Upper lobe of left lung (tissue), 6 donors: ENCODE results near the gene CLSTN2. TPM values are rescaled to one million over a fixed set of nuclear protein-coding genes. Genes with fewer than 3 reads are reported as not detected.
A peak's percentile ranks its signal among the peaks of the same experiment; 100 is the strongest.

Source experiments
- ATAC-seq, 2 donors: fragments of 200-7000 bp; cut with Tn5 transposase; one replicate each; pipeline ENCODE4 v1.9.1; 2022; ENCODE audit warnings: mild to moderate bottlenecking in 2 of 2, moderate library complexity in 2 of 2; ENCODE audit not compliant: low FRiP score in 2 of 2
- DNase-seq, 2 donors: peaks; one replicate each; pipeline ENCODE4 v3.0.0-alpha.2; 2019 to 2020
- H3K27ac ChIP-seq, 4 donors: fragments of 200-600 bp; sonication (generic); one replicate each; pipeline ENCODE4 v1.5.1; 2016 to 2019
- H3K27me3 ChIP-seq, 4 donors: fragments of 200-600 bp; sonication (generic); one replicate each; pipeline ENCODE4 v1.5.1; 2017 to 2019
- H3K36me3 ChIP-seq, 4 donors: fragments of 200-600 bp; sonication (generic); one replicate each; pipeline ENCODE4 v1.5.1; 2016 to 2019
- H3K4me1 ChIP-seq, 4 donors: fragments of 200-600 bp; sonication (generic); one replicate each; pipeline ENCODE4 v1.5.1; 2018 to 2019
- H3K4me3 ChIP-seq, 4 donors: fragments of 200-600 bp; sonication (generic); one replicate each; pipeline ENCODE4 v1.5.1; 2017 to 2019; ENCODE audit warnings: mild to moderate bottlenecking in 2 of 4, moderate library complexity in 1 of 4
- H3K9me3 ChIP-seq, 4 donors: fragments of 200-600 bp; sonication (generic); one replicate each; pipeline ENCODE4 v1.5.1; 2018 to 2019
- EP300 ChIP-seq, 4 donors: sonication (generic); formaldehyde crosslinking; IDR thresholded peaks; one replicate each; pipeline ENCODE4 v1.5.1; 2017; ENCODE audit warnings: antibody characterized with exemption in 4 of 4, control low read depth in 2 of 4
- POLR2A ChIP-seq, 4 donors: fragments of 450-650 bp; IDR thresholded peaks; one replicate each; pipeline ENCODE4 v1.5.1; 2016 to 2017; ENCODE audit warnings: antibody characterized with exemption in 4 of 4, mild to moderate bottlenecking in 2 of 4
- POLR2AphosphoS5 ChIP-seq, 2 donors: sonication (generic); formaldehyde crosslinking; IDR thresholded peaks; one replicate each; pipeline ENCODE4 v1.5.1; 2017; ENCODE audit warnings: antibody characterized with exemption in 2 of 2
- WGBS, 2 donors: methylation state at CpG; one replicate each; pipeline ENCODE4 v1.1.5; 2017 to 2018; 5-methylcytosine and 5-hydroxymethylcytosine counted together
- total RNA-seq, 6 donors: library from RNA; depleted of rRNA in 4 of 6; stranded (reverse); fragments of >200 nt in 4 of 6; gene quantifications; one replicate each; pipeline versions ENCODE4 v1.1.0 to v1.2.1, GENCODE V29; 2016 to 2021
- TF ChIP-seq, protein P1 (sequence below), 6 experiments: fragments of 450-650 bp in 4 of 6; fragments of 200-600 bp in 2 of 6; sonication (generic) in 2 of 6; IDR thresholded peaks; one replicate each; pipeline ENCODE4 v1.5.1; 2016 to 2019; ENCODE audit warnings: antibody characterized with exemption in 6 of 6
- donor health status: DM: no; HTN: no; CAD: no; lungs with moderate emphysema.
- donor health status: DM: no; HTN: yes; CAD: no; lungs with severe emphysema.

Gene CLSTN2
- total RNA-seq, 6 donors from 2014 or later, result 1.0 to 4.3 (median 1.6) TPM

DNA sequence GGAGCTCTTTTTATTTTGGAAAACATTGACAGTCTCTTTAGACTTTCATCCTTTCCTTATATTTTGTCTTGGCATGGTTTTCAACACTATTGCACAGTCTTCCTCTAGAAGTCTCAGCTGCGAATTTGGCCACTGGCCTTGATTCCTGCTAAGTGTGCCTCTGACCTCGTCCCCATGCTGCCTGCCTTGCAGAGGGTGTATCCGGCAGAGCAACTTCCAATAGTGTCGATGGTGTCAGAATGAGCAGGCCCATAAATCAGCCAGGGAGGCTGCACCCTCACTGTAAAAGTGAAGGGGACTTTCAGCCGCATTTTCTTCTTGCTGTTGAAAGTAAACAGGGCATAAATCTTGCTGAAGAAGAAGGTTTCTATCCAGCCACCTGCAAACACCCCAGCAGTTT, 406.2 kb downstream of the CLSTN2 start:
- Histone ChIP-seq H3K27me3 (no peaks in the 10 kb centered on the region), H3K4me3 (no peak overlapping the region), H3K9me3 (no peaks in the 10 kb centered on the region), H3K36me3 (no peaks in the 10 kb centered on the region), H3K27ac (no peak overlapping the region), H3K4me1 (no peaks in the 10 kb centered on the region)
- DNase-seq (no peak), ATAC-seq (no peak)
- WGBS, 2 donors, result 46 to 51% methylated on average over 5 of the region's 5 CpGs
- TF ChIP-seq POLR2AphosphoS5 (IDR thresholded peaks at IDR 0.05), result no peak
- no peak for TF ChIP-seq POLR2A (IDR thresholded peaks at IDR 0.05)
- no peak for TF ChIP-seq EP300 (IDR thresholded peaks at IDR 0.05)
- TF ChIP-seq, protein P1, sequence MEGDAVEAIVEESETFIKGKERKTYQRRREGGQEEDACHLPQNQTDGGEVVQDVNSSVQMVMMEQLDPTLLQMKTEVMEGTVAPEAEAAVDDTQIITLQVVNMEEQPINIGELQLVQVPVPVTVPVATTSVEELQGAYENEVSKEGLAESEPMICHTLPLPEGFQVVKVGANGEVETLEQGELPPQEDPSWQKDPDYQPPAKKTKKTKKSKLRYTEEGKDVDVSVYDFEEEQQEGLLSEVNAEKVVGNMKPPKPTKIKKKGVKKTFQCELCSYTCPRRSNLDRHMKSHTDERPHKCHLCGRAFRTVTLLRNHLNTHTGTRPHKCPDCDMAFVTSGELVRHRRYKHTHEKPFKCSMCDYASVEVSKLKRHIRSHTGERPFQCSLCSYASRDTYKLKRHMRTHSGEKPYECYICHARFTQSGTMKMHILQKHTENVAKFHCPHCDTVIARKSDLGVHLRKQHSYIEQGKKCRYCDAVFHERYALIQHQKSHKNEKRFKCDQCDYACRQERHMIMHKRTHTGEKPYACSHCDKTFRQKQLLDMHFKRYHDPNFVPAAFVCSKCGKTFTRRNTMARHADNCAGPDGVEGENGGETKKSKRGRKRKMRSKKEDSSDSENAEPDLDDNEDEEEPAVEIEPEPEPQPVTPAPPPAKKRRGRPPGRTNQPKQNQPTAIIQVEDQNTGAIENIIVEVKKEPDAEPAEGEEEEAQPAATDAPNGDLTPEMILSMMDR (IDR thresholded peaks at IDR 0.05), result no peak

DNA sequence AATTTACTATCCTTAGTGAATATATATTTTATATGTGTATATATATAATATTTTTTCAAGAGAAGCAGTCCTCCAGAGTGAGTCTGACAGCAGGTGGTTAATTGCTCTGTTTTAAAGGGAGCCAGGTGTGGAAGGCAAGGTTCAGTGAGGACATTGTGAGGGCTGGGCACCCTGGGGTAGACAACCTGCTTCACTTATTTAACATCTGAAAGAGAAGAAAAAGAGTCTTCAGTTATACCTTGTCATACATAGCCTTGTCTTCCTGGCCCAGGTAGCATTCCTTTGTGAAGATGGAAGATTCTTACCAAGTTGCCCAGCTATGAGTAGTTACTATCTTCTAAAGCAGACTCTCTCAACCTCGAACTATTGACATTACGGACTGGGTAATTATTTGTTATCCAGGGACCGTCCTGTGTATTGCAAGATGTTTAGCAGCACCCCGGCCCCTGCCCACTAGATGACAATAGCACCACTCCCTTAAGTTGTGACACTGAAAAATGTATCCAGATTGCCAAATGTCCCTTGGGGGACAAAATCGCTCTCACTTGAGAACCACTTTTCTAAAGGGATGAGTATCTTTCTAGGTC, 406.9 kb downstream of the CLSTN2 start:
- H3K4me3 ChIP-seq, result no peak overlapping the region
- DNase-seq, result no peak
- WGBS, 2 donors, result 86 to 88% methylated on average over 4 to 5 of the region's 5 CpGs
- TF ChIP-seq POLR2A (IDR thresholded peaks at IDR 0.05) (no peak), EP300 (IDR thresholded peaks at IDR 0.05) (no peak), POLR2AphosphoS5 (IDR thresholded peaks at IDR 0.05) (no peak)
- TF ChIP-seq, protein P1 (IDR thresholded peaks at IDR 0.05), result no peak
- no peaks in the 10 kb centered on the region for H3K4me1 ChIP-seq
- H3K36me3 ChIP-seq, result no peaks in the 10 kb centered on the region
- no peaks in the 10 kb centered on the region for H3K27me3 ChIP-seq
- no peaks in the 10 kb centered on the region for H3K9me3 ChIP-seq
- no peak for ATAC-seq
- H3K27ac ChIP-seq, result no peak overlapping the region

DNA sequence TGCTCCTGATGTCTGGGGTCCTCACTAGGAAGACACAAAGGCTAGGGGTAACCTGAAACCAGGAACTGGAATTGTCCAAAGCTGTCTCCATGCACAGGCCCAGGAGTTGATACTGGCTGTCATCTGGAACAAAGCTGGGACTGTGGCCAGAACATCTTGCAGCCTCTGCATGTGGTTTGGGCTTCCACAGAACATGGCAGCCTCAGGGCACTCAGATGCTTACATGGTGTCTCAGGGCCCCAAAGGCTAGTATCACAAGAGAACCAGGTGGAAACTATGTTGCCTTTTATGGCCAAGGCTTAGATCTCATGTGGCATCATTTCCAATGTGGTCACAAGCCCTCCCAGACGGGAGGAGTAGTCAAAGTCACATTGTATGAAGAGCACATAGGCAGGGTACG, 407.7 kb downstream of the CLSTN2 start:
- no peaks in the 10 kb centered on the region for H3K9me3 ChIP-seq
- H3K36me3 ChIP-seq, result no peaks in the 10 kb centered on the region
- H3K27ac ChIP-seq, result no peak overlapping the region
- H3K4me1 ChIP-seq, result no peaks in the 10 kb centered on the region
- ATAC-seq, result no peak
- no peaks in the 10 kb centered on the region for H3K27me3 ChIP-seq
- DNase-seq, result no peak
- no peak overlapping the region for H3K4me3 ChIP-seq
- TF ChIP-seq POLR2AphosphoS5 (IDR thresholded peaks at IDR 0.05), result no peak
- TF ChIP-seq, protein P1 (IDR thresholded peaks at IDR 0.05), result no peak
- 76 to 82% methylated on average over 2 of the region's 2 CpGs for WGBS, 2 donors

GRCh38 chr3:140343211-140344081, 408.5 kb downstream of the CLSTN2 start:
- Histone ChIP-seq H3K4me1 (no peaks in the 10 kb centered on the region), H3K27ac (no peak overlapping the region), H3K9me3 (no peaks in the 10 kb centered on the region), H3K27me3 (no peaks in the 10 kb centered on the region), H3K36me3 (no peaks in the 10 kb centered on the region), H3K4me3 (no peak overlapping the region)
- DNase-seq, result no peak
- 79 to 82% methylated on average over 8 of the region's 8 CpGs for WGBS, 2 donors
- no peak for TF ChIP-seq POLR2AphosphoS5 (IDR thresholded peaks at IDR 0.05)
- TF ChIP-seq POLR2A (IDR thresholded peaks at IDR 0.05), result no peak
- TF ChIP-seq EP300 (IDR thresholded peaks at IDR 0.05), result no peak
- TF ChIP-seq, protein P1 (IDR thresholded peaks at IDR 0.05), result no peak
- ATAC-seq, result peak in 1 of 2 donors; percentile 54
